ENCODE results near the gene SYCP2. TPM values are rescaled to one million over a fixed set of nuclear protein-coding genes. Genes with fewer than 3 reads are reported as not detected.
"Not testable (repeated sequence)": the region's sequence is repeated elsewhere in the genome, so short reads cannot be mapped to it uniquely, and the experiment has no call there.

Gene SYCP2
- total and polyA plus RNA-seq, 11 donors: 0.59 to 2.6 (median 1.1) TPM

- Histone ChIP-seq H3K4me3 (no peak overlapping the region), H3K27me3 (no peaks in the 10 kb centered on the region), H3K36me3 (no peaks in the 10 kb centered on the region), H3K27ac (no peak overlapping the region), H3K4me1 (no peaks in the 10 kb centered on the region), H3K9me3 (peaks cover 0 to 2% (median 0%) of the 10 kb centered on the region in 12 donors)
- intact Hi-C loops (cut with DNase I): no loop called here
- TF ChIP-seq, protein P1, sequence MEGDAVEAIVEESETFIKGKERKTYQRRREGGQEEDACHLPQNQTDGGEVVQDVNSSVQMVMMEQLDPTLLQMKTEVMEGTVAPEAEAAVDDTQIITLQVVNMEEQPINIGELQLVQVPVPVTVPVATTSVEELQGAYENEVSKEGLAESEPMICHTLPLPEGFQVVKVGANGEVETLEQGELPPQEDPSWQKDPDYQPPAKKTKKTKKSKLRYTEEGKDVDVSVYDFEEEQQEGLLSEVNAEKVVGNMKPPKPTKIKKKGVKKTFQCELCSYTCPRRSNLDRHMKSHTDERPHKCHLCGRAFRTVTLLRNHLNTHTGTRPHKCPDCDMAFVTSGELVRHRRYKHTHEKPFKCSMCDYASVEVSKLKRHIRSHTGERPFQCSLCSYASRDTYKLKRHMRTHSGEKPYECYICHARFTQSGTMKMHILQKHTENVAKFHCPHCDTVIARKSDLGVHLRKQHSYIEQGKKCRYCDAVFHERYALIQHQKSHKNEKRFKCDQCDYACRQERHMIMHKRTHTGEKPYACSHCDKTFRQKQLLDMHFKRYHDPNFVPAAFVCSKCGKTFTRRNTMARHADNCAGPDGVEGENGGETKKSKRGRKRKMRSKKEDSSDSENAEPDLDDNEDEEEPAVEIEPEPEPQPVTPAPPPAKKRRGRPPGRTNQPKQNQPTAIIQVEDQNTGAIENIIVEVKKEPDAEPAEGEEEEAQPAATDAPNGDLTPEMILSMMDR (IDR thresholded peaks at IDR 0.05): no peak
- no peak for TF ChIP-seq POLR2A (IDR thresholded peaks at IDR 0.05)
- ATAC-seq (no peak), DNase-seq (no peak)
- WGBS, 4 donors: 77 to 92% (median 86%) methylated on average over 1 of the region's 1 CpG
Observed at GRCh38 chr20:59891581-59891980, 41.9 kb downstream of the SYCP2 start.

- DNase-seq; H3K27me3 ChIP-seq; intact Hi-C loops (cut with DNase I); H3K4me1 ChIP-seq; H3K27ac ChIP-seq; H3K36me3 ChIP-seq; H3K9me3 ChIP-seq; H3K4me3 ChIP-seq; ATAC-seq: not testable (repeated sequence)
- 89 to 92% (median 90%) methylated on average over 2 of the region's 2 CpGs for WGBS, 4 donors
Observed at GRCh38 chr20:59890035-59890434, 43.4 kb downstream of the SYCP2 start.

DNA sequence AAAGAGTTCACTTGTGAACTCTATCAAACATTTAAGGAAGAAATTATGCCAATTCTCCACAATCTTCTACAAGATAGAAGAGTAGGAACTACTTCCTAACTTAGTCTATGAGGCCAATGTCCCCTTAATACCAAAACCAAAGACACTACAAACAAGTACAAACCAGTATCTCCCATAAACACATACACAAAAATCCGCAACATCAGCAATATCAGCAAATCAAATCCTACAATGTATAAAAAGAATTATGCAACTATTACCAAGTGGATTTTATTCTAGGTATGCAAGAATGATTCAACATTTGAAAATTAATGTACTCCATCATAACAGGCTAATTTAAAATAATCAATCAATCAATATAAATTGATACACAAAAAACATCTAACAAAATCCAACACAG is 45.4 kb downstream of the SYCP2 start:
- ATAC-seq (no peak), DNase-seq (no peak)
- no peaks in the 10 kb centered on the region for H3K4me1 ChIP-seq
- intact Hi-C loops (cut with DNase I): no loop called here
- no peaks in the 10 kb centered on the region for H3K27me3 ChIP-seq
- peaks cover 0 to 2% (median 0%) of the 10 kb centered on the region in 12 donors for H3K9me3 ChIP-seq
- TF ChIP-seq, protein P1 (IDR thresholded peaks at IDR 0.05): no peak
- TF ChIP-seq POLR2A (IDR thresholded peaks at IDR 0.05): no peak
- 93 to 98% (median 96%) methylated on average over 1 of the region's 1 CpG for WGBS, 4 donors
- no peak overlapping the region for H3K4me3 ChIP-seq
- H3K36me3 ChIP-seq: no peaks in the 10 kb centered on the region
- no peak overlapping the region for H3K27ac ChIP-seq

DNA sequence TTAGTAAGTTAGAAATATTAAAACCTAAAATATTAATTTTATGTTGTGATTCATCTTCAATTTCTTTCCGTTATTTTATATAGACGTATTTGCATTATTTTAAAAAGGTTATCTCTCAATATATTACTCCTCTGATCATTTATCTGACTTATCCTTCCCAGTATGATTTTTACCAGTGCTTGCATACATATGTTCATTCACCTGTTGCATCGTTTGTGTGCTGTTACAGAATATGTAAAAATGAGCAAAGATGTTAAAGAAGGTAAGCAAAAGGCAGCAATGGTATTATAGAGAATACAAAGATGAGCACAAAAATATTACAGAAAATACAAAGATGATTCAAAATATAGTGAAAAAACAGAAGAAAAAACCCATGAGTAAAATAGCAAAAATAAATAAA is 48.9 kb downstream of the SYCP2 start:
- intact Hi-C loops (cut with DNase I): no loop called here
- no peaks in the 10 kb centered on the region for H3K4me1 ChIP-seq
- H3K9me3 ChIP-seq: no peaks in the 10 kb centered on the region
- TF ChIP-seq POLR2A (IDR thresholded peaks at IDR 0.05): no peak
- TF ChIP-seq, protein P1 (IDR thresholded peaks at IDR 0.05): no peak
- 89 to 92% (median 91%) methylated on average over 3 of the region's 3 CpGs for WGBS, 4 donors
- H3K27ac ChIP-seq: no peak overlapping the region
- no peaks in the 10 kb centered on the region for H3K27me3 ChIP-seq
- H3K36me3 ChIP-seq: no peaks in the 10 kb centered on the region
- ATAC-seq (no peak), DNase-seq (no peak)
- H3K4me3 ChIP-seq: no peak overlapping the region

DNA sequence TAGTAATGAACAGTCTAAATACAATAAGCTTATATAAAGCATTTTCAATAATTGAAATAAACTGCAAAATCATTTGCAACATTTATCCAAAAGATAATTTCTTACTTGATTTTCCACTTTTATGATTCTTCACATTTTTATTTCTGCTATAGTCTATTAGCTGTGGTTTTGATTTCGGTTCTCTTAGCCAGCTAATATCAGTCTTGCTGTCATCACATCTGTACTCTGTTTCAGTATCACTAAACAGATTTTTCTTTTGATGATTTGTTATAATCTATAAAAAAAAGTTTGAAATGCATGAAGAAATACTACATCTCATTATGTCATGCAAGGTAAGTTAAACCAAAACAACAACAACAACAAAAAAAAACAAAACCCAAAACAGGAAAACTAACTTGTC is 53.2 kb downstream of the SYCP2 start:
- no peaks in the 10 kb centered on the region for H3K4me1 ChIP-seq
- H3K36me3 ChIP-seq: no peaks in the 10 kb centered on the region
- intact Hi-C loops (cut with DNase I): no loop called here
- 69 to 89% (median 75%) methylated on average over 1 of the region's 1 CpG for WGBS, 4 donors
- TF ChIP-seq, protein P1 (IDR thresholded peaks at IDR 0.05): no peak
- no peak for TF ChIP-seq POLR2A (IDR thresholded peaks at IDR 0.05)
- no peak overlapping the region for H3K4me3 ChIP-seq
- no peaks in the 10 kb centered on the region for H3K9me3 ChIP-seq
- no peak for ATAC-seq
- no peak overlapping the region for H3K27ac ChIP-seq
- no peaks in the 10 kb centered on the region for H3K27me3 ChIP-seq
- DNase-seq: no peak

All from heart left ventricle (tissue), 16 donors.